Left forelimb (tissue), 1 donor: ENCODE results near the gene RIN3.
"Not testable (repeated sequence)": the region's sequence is repeated elsewhere in the genome, so short reads cannot be mapped to it uniquely, and the experiment has no call there.

Experiments
- DNase-seq: peaks from one replicate; pipeline ENCODE4 v3.0.0-alpha.2; 2018; ENCODE audit warnings: low spot score

The RIN3 gene

DNA sequence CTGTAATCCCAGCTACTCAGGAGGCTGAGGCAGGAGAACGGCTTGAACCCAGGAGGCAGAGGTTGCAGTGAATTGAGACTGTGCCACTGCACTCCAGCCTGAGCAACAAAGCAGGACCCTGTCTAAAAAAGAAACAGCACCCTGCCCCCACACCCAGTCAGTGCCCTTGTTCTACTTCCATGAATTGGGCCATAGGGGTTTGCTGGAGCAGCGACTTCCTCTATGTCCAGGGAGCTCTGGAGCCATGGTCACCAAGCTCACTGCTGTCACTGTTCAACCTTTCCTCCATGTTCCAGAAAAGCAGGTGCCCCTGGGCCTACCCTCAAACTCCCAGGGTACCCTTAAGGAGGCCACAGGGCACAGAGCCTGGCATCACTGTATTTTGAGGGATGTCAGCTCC is 116.8 kb downstream of the RIN3 start:
- DNase-seq, result no peak

DNA sequence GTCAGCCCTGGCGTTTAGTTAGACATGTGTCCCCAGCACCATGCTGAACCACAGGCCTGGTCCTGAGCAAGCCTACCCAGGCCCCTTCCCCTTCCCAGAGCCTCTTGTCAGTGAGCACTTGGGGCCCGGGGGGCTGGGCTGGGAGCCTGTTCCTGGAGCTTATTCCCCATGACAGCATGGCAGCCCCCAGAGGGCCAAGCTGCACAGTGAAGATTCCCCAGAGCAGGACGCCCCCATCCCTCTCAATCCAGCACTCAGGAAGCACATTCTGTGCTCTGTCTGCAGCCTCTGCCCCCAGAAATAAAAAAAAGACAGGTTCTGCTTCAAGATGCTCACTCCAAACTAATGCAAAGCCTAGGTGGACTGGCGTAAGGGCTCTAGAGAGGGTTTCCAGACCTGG is 117.5 kb downstream of the RIN3 start:
- DNase-seq, result no peak

DNA sequence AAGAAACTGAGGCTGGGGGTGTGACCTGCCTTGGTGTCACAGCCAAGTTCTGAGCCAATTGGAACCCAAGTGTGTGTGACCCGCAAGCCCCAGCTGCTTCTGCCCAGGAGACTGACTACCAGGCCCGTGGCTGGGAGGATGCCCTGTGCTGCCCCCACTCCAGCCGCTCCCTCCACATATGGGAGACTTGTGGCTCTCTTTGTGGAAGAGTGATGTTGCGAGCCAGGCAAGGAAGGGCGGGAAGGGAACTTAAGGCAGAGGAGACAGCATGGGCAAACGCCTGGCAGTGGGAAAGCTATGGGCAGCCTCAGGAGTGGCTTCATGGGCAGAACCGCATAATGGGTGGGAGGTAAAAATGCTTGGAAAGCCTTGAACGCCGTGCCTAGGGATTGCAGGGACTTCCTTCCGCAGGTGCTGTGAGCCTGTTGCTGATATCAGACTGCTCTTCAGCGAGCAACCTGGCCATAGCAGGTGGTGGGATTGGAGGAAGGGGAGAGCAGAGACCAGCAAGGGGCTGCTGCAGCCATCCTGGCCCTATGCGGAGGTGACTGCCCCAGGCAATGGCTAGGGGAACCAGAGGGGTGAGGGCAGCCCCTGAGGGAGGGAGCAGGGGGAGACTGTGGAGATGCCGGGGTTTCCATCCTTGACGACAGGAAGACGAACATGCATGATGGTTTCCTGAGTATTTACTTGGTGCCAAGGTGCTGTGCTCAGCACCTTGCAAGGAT is 119.1 kb downstream of the RIN3 start:
- DNase-seq, result no peak

DNA sequence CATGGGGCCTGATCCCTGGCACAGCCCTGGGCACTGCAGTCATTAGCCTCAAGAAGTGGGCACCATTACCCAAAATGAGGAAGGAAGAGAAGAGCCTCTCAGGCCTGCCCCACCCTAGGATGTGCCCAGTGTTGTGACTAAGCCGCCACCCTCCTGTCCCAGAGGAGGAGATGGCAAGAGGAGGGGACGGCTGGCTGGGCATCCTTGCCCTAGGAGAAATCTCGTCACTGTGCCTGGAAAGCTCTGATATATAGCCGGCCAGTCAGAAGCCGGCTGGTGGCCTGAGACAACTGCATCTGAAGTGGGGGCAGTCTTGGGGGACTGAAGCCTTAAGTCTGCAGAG is 119.7 kb downstream of the RIN3 start:
- DNase-seq, result no peak

DNA sequence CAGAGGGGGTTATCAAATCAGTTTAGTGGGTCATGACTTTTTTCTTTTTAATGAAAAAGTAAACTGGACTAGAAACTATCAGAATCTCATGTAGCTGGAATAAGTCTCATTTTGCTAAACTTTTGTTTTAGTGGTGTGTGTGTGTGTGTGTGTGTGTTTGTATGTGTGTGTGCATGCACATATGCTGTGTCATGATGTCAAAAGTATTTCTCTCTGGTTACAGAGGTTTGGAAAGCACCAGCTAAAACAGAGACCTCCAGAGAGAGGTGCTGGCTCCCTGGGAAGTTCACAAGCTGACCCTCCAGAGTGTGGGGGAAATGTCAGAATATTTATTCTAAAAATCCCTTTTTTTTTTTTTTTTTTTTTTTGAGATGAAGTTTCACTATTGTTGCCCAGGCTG is 120.1 kb downstream of the RIN3 start:
- no peak for DNase-seq

DNA sequence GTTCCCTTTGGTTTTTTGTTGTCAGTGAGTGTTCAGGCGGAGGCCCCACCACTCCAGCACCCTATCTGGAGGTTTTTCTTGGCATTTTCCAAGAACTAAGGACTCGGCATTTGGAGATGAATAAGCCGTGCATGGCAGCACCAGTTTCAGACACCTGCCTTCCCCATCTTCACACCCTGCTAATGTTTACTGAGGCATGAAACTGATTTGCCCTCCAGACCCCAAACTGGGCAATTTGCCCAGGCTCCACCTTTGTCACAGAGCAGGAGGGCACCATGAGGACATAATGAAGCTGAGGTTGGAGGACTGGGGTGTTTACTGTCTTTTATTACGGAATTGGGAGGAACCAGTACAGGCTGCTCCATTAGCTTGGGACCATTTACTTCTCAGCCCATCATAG is 121.5 kb downstream of the RIN3 start:
- no peak for DNase-seq

DNA sequence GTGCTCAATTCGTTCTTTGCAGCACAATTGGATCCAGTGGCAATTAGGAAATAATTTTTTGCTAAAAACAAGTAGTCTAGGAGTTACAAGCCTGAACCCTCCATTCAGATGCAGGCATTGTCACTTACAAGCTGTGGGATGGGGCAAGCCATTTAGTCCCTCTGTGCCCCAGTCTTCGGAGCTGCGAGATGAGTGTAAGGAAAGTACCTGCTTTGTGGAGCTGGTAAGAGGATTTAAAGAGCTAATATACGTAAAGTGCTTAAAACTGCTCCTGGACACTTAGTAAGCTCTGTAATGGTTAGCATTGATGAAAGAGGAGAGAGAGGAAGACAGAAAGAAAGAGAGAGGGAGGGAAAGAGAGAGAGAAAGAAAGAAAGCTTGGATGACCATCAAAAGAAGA is 122.3 kb downstream of the RIN3 start:
- no peak for DNase-seq

DNA sequence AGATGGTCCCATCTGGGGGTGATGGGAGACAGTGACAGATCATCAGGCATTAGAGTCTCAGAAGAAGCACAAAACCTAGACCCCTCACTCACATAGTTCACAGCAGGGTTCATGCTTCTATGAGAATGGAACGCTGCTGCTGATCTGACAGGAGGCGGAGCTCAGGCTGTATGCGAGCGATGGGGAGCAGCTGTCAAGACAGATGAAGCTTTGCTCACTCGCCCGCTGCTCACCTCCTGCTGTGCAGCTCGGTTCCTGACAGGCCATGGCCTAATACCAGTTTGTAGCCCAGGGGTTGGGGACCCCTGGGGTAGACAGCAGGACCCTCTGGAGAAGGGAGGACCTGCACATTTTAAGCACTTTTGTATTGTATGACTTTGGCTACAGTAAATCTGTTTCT is 123.6 kb downstream of the RIN3 start:
- no peak for DNase-seq

DNA sequence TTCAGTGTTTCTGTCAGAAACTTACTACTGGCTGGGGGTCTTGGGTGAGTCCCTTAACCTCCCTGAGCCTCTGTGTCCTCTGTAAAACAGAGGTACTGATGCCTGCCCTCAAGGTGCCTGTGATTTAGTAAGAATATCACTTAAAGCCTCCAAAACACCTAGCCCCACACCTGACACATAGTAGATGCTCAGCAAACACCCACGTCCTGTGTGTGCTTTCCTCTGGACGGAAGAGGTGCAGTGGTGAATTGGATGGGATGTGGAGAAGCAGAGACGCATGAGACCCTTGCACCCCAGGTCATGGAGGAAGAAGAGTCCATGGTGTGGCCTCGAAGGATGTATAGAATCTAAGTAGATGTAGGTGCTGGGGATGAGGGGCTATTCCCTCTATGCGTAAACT is 124.3 kb downstream of the RIN3 start:
- no peak for DNase-seq

DNA sequence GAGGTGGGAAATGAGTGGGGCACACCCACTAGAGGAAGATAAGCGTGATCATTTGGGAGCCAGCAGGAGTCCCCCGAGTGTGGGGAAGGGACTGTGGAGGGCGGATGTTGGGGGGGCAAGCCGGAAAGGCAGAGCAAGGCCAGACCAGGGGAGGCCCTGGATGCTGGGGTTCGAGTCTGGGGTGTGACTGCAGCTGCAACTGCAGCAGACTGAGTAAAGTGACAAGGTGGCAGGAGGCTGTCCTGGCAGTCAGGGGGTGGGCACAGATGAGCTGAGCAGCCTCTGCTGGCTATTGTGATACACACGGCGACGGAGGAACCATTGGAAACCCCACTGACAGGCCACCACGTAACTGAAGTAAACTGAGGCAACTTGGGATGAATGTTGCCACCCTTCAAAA is 124.7 kb downstream of the RIN3 start:
- DNase-seq, result no peak

DNA sequence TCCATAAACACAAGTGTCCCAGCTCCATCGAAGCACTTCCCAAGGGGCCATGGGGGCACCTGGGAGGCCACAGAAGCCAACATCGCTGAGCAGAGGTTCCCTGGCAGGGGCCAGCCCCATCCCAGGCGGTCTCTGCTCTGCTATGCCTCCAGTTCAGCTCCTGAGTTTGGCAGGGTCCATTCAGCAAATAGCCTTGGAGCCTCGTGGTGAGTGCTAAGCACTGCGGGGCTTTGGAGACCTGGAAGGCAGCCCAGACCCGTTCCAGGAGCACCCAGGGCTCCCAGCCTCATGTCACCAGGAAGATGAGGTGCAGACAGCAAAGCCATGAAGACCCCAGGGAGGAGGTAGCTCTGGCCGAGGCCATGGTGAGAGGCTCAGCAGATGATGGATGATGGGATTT is 125.3 kb downstream of the RIN3 start:
- DNase-seq, result no peak

DNA sequence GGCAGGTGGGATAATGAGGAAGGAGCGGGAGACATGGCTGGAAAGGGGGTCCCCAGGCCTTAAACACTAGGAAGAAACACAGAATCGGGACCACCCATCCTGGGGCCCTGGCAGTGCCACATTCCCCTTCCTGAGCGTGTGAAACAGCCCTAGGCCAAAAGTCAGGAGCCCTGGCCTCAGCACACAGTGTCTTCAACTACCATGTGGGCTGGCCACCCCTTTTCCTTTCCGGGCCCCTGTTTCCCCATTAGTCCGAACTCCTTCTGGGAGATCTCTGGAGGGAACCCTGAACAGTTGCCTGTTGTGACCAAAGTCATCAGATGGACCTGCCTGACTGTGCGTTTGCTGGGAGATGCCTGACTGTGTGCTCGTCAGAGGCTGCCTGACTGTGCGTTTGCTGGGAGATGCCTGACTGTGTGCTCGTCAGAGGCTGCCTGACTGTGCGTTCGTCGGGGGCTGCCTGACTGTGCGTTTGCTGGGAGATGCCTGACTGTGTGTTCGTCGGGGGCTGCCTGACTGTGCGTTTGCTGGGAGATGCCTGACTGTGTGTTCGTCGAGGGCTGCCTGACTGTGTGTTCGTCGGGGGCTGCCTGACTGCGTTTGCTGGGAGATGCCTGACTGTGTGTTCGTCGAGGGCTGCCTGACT is 126.0 kb downstream of the RIN3 start:
- not testable (repeated sequence) for DNase-seq

DNA sequence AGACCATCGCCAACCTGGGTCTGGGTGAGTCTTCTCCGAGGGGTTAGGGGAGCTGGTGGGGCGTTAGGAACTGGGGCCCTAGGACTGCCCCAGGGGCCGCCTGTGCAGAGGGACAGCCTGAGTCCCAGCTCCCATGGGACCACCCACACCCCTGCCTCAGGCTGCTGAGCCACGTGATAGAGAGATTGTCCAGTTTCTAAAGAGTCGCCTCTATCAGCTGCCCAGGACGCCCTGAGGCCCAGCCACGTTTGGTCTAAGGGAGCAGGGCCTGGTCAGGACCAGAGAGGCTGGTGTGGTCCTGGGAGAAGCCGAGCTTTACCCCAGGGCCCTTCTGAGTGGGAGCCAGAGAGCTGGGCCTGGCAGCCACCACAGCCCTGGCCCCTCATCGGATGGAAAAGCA is 127.7 kb downstream of the RIN3 start:
- DNase-seq, result no peak

DNA sequence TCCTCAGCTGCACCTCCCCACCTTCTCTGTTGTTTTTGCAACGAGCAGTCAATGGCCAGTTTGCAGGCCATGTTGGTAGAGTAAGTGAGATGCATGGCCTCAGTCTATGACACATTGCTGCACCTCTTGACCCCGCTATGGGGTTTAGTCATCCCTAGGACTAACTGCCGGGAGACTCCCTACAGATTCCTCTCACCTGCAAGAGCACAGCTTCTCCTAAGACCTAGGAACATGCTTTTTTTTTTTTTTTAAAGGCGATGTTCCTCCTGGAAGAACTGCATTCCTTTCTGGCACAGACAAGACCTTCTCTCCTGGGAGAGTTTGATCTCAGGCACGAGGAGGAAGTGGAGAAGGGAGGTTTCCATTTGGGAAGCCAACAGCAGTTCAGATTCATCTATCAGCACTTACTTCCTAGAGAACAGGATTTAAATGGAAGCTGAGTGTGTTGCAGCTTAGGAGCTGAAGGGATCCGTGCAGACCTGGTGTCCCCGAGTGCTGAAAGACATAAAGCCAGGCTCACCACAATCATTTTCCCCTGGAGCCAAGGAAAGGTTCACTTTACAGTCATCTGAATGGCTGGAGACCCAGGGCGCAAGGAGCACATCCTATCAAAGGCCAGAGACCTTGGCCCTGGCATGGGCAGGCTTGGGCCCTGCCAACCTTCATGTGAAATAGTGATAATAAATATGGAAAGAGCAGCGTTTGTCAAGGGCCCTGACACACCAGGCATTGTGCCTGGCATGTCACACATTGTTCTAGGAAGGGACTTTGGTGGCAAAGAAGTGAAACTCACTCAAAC is 130.8 kb downstream of the RIN3 start:
- DNase-seq, result no peak

DNA sequence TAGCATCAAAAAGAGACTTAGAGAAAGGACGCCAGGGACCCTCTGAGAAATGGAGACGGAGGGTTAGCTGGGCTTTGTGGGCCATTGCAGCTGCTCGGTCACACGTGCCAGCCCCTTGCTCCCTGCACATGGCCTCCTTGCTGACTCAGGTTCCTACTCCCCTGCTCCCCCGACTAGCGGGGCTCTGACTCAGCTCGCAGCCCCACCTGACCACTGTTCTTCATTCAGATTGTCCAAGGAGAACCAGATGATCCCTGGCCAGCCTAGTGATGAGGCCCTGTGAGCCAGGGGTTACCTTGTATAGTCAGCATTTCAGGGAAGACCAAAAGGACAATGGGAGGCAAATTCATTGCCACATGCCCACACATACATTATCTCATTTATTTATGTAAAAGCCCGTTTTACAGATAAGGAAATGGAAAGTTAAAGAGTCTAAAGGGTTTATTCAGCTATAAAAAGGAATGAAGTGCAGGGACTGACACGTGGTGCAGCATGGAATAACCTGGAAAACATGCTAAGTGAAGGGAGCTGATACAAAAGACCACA is 131.5 kb downstream of the RIN3 start:
- no peak for DNase-seq

DNA sequence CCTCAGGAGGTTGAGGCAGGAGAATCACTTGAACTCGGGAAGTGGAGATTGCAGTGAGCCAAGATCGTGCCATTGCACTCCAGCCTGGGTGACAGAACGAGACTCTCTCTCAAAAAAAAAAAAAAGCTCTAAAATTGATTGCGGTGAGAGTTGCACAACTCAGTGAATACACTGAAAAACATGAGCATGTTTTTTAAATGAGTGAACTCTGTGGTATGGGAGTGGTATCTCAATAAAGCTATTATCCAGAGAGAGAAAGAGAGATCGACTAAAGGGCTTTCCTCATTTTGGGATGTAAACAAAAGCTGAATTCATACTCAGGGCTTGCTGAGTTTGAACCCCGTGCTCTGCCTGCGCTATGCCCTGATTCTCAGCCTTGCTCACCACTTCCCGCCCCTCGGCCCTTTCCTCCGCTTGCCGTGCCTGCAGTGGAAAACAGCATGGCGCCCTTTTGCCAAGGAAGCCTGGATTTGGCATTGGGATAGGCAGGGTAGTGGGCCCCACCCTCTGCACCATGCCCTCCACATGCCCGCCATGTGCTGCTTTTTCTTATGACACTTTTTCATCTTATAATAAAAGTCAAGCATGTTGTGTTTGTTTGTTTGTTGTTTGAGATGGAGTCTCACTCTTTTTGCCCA is 132.4 kb downstream of the RIN3 start:
- DNase-seq, result no peak

DNA sequence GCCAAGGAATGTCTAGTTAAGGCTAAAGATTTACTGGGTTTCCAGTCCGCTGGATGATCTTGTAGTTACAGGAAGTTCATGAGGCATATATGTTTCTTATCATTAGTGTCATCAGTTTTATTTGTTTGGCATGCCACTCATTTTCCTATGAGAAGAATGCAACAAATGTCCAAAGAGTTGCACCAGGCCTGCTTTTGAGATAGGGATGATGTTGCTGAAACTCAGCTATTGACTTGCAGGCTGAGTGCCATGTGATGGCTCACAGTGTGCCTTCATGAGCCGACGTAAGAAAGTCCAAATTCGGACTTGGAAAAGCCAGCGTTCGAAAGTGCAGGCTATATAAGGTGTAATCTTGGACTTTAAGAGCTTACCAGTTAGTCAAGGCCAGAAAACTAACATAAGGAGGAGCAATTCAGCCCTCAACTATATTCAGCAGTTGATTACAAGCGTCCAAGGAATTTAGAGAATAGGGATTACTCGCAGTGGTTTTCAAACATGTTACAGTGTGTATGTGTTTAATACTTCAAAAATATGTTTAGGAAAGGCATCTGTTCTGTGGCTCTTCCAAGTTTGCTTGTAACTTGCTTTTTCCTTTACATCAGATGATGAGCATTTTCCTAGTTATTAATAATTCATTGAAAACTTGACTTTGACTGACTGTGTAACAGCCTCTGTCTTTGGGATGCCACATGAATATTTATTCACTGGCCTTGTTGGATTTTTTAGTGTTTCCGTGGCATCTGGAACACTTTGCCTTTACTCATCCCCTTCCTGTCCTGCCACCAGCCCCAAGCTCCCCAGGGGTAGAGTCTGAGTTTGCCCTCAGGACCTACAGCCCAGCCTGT is 133.6 kb downstream of the RIN3 start:
- no peak for DNase-seq

DNA sequence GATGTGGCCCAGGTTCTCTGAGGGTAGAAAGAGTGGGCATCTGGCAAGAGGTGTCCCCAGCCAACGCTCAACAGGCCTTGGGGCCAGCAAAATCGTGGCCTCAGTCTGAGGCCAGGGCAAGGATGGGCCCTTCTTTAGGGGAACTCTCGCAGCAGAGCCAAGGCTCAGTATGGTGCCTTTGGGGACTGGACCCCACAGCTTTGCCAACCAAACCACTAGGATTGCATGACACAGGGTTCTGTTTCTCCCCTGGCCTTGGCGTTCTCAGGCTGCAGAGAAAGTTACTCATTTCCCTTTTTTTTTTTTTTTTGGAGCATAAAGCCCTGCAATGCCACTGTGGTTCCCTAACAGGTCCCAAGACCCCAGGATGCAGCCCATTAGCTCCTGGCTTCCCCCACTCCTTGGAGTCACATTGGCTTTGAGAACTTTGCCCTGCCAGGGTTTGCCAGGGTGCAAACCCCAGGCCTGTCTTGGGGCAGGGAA is 134.3 kb downstream of the RIN3 start:
- DNase-seq, result no peak

DNA sequence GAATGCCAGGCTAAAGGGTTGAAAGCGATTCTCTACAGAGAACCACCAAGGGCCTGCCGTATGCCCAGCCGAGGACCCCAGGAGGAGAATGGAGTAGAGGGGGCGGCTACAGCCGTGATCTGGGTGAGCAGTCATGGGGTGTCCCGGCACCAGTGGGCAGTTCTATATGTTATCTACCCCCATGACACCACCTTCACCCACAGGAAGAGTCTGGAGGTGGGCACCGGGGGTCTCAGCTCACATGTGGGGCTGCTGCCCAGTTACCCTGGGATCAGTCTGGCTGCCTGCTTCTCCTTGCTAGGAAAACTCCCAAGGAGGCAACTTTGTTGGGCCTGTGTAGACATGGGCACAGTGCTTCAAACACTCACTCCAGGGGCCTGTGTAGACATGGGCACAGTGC is 135.5 kb downstream of the RIN3 start:
- DNase-seq, result no peak

DNA sequence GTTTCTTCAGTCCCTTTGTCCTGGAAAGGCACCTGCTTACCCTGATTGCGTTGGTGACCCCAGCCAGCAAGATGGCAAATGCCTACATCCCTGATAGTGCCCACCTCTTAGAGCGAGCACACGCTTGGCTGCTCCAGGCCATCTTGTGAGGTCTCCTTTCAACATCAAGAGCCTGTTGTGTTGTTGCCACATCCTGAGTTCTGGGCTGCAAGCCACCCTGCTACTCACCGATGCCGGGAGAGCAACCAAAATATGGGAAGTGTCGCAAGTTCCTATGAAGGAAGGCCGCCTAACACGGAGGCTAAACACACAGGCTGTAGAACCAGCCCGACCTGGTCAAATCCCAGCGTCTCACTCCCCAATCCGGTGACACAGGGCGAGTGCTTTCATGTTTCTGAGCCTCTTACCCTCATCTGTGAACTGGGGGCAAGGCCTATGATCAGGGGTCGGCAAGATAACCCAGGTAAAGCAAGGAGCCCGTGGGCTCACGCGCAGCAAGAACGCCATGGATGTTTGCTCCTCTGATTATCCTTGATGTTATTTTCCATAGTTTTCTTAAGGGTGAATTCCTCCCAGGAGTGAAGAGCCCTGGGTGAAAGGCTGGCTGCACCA is 136.5 kb downstream of the RIN3 start:
- no peak for DNase-seq

DNA sequence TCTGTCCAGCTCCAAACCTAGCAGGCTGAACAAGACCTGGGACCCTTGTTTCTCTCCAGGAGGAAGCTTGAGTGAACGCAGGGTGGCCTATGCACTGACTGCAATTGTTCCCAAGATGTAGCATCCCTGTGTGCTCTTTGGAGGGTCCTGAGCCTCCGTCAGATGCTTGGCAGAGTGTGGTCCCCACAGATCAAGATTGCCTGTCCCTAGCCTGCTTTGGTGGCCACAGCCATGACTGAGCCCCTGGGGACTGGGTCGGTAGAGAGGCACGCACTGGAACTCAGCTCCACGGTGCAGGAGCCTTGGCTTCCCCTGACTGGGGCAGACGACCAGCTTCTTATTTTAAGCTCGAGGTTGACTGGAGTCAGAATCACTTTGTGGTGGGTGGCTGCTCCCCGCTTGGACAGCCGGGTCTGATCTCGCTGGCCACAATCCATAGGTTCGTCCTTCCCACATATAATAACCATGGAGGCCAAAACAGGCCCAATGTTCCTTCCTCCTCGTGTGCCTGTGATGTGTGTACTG is 137.1 kb downstream of the RIN3 start:
- DNase-seq, result no peak
